NCI-H226 (cell line): Measurements from ENCODE around the gene C7orf57.

Experiments
- DNase-seq: peaks from one replicate; pipeline ENCODE4 v3.0.0-alpha.2; 2015

The C7orf57 gene

GRCh38 chr7:48087349-48087748 lies 52.0 kb downstream of the C7orf57 start:
- peak; percentile 58 for DNase-seq

- DNase-seq: peak; percentile 96
Observed at GRCh38 chr7:48088559-48089045, 53.3 kb downstream of the C7orf57 start.

GRCh38 chr7:48089046-48090003 lies 54.0 kb downstream of the C7orf57 start, which contains the start of gene UPP1:
TSS of gene UPP1 (plus strand) at chr7:48089265. CDS start at chr7:48094784, 5,519 bp downstream.
- no peak for DNase-seq

GRCh38 chr7:48090095-48090805 lies 54.9 kb downstream of the C7orf57 start:
- DNase-seq: no peak

- DNase-seq: no peak
Observed at GRCh38 chr7:48091506-48092433, 56.4 kb downstream of the C7orf57 start.

GRCh38 chr7:48094861-48095293 lies 59.5 kb downstream of the C7orf57 start:
- peak; percentile 63 for DNase-seq

GRCh38 chr7:48096273-48096672 lies 60.9 kb downstream of the C7orf57 start:
- no peak for DNase-seq

GRCh38 chr7:48097521-48098231 lies 62.3 kb downstream of the C7orf57 start:
- no peak for DNase-seq

GRCh38 chr7:48098846-48099245 lies 63.5 kb downstream of the C7orf57 start:
- DNase-seq: no peak

- no peak for DNase-seq
Observed at GRCh38 chr7:48099781-48100180, 64.4 kb downstream of the C7orf57 start.

- DNase-seq: no peak
Observed at GRCh38 chr7:48101352-48101751, 66.0 kb downstream of the C7orf57 start.

GRCh38 chr7:48101968-48102367 lies 66.6 kb downstream of the C7orf57 start:
- no peak for DNase-seq

GRCh38 chr7:48102530-48102929 lies 67.2 kb downstream of the C7orf57 start:
- no peak for DNase-seq

GRCh38 chr7:48105045-48105444 lies 69.7 kb downstream of the C7orf57 start:
- no peak for DNase-seq

GRCh38 chr7:48106906-48107659 lies 71.7 kb downstream of the C7orf57 start:
- DNase-seq: no peak

- DNase-seq: no peak
Observed at GRCh38 chr7:48107926-48108472, 72.7 kb downstream of the C7orf57 start.

- DNase-seq: no peak
Observed at GRCh38 chr7:48108959-48109847, 73.9 kb downstream of the C7orf57 start.

GRCh38 chr7:48109848-48110663 lies 74.7 kb downstream of the C7orf57 start:
- DNase-seq: no peak

- DNase-seq: no peak
Observed at GRCh38 chr7:48110868-48111267, 75.5 kb downstream of the C7orf57 start.
